Measurements from ENCODE around the gene GTSF1L. TPM values are rescaled to one million over a fixed set of nuclear protein-coding genes. Genes with fewer than 3 reads are reported as not detected.

GTSF1L gene
- total RNA-seq, 4 donors from 2014 or later, result not detected

DNA sequence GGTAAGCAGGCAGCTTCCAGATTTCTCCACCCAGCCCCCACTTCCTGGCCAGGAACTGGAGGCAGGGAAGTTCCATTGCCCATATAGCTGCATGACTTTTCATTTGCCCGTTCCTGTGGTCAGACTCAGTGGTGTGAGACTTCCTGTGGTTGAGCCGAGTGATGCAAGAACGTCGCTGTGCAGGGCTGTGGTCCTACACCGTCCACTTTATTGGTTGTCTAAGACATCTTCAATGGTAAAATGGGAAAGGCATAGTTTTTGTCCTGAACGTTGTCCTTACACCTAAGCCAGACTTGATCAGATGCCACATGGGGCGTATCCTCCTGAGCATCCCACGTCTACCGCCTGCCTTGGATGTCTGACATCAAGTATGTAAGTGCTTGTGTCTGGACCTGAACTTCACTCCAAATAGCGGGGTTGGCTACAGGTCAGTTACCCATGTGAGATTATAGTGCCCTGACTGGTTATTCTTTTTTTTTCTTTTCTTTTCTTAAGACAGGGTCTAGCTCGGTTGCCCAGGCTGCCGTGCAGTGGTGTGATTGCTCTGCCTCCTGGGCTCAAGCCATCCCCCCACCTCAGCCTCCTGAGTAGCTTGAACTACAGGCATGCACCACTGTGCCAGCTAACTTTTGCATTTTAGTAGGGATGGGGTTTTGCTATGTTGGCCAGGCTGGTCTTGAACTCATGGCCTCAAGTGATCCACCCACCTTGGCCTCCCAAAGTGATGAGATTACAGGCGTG, 25.9 kb upstream of the GTSF1L start:
- 81% methylated on average over 13 of the region's 13 CpGs for WGBS
- intact Hi-C loops (cut with DNase I), result loop anchor here (5.0 to 10.0 kb wide), 2 partner anchors 162 to 445 kb away; partner anchors contain the start of gene TOX2
- Histone ChIP-seq H3K36me3 (no peaks in the 10 kb centered on the region), H3K4me1 (peaks cover 6 to 39% (median 30%) of the 10 kb centered on the region in 4 donors), H3K27me3 (peaks cover 0 to 7% (median 0%) of the 10 kb centered on the region in 4 donors), H3K4me3 (no peak overlapping the region), H3K9me3 (no peaks in the 10 kb centered on the region), H3K27ac (replicated peaks in 1 of 4) (peak overlapping the region; percentile 80 to 84 (median 80))
- TF ChIP-seq POLR2AphosphoS5 (IDR thresholded peaks at IDR 0.05) (no peak), EP300 (IDR thresholded peaks at IDR 0.05) (no peak), POLR2A (IDR thresholded peaks at IDR 0.05; ENCODE audit: low read depth) (no peak)
- TF ChIP-seq, protein P1, sequence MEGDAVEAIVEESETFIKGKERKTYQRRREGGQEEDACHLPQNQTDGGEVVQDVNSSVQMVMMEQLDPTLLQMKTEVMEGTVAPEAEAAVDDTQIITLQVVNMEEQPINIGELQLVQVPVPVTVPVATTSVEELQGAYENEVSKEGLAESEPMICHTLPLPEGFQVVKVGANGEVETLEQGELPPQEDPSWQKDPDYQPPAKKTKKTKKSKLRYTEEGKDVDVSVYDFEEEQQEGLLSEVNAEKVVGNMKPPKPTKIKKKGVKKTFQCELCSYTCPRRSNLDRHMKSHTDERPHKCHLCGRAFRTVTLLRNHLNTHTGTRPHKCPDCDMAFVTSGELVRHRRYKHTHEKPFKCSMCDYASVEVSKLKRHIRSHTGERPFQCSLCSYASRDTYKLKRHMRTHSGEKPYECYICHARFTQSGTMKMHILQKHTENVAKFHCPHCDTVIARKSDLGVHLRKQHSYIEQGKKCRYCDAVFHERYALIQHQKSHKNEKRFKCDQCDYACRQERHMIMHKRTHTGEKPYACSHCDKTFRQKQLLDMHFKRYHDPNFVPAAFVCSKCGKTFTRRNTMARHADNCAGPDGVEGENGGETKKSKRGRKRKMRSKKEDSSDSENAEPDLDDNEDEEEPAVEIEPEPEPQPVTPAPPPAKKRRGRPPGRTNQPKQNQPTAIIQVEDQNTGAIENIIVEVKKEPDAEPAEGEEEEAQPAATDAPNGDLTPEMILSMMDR (IDR thresholded peaks at IDR 0.05), result no peak
- no peak for DNase-seq (ENCODE audit: extremely low spot score)

DNA sequence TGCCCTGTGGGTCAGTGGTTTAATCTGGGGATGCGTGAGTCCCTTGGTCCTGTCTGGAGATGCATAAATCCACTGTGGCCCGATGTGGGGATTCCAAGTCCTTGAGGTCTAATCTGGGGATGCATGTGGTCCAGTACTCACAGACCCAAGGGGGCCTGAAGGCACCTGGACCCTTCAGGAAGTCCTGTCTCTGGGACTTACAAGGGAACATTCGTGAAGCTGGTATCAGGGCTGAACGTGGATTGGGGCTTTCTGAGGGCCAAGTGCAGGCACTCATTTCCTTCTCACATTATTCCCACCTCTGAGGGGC, 25.2 kb upstream of the GTSF1L start:
- H3K27ac ChIP-seq (replicated peaks in 1 of 4), result peak overlapping the region; percentile 80 to 84 (median 80)
- intact Hi-C loops (cut with DNase I), result loop anchor here (5.0 to 10.0 kb wide), 2 partner anchors 163 to 445 kb away; partner anchors contain the start of gene TOX2
- TF ChIP-seq EP300 (IDR thresholded peaks at IDR 0.05) (no peak), POLR2AphosphoS5 (IDR thresholded peaks at IDR 0.05) (no peak), POLR2A (IDR thresholded peaks at IDR 0.05; ENCODE audit: low read depth) (no peak)
- TF ChIP-seq, protein P1 (IDR thresholded peaks at IDR 0.05), result no peak
- DNase-seq (ENCODE audit: extremely low spot score), result no peak
- H3K4me3 ChIP-seq, result no peak overlapping the region
- H3K27me3 ChIP-seq, result peaks cover 0 to 11% (median 0%) of the 10 kb centered on the region in 4 donors
- peaks cover 6 to 36% (median 30%) of the 10 kb centered on the region in 4 donors for H3K4me1 ChIP-seq
- 93% methylated on average over 2 of the region's 4 CpGs for WGBS
- H3K9me3 ChIP-seq, result no peaks in the 10 kb centered on the region
- H3K36me3 ChIP-seq, result no peaks in the 10 kb centered on the region

DNA sequence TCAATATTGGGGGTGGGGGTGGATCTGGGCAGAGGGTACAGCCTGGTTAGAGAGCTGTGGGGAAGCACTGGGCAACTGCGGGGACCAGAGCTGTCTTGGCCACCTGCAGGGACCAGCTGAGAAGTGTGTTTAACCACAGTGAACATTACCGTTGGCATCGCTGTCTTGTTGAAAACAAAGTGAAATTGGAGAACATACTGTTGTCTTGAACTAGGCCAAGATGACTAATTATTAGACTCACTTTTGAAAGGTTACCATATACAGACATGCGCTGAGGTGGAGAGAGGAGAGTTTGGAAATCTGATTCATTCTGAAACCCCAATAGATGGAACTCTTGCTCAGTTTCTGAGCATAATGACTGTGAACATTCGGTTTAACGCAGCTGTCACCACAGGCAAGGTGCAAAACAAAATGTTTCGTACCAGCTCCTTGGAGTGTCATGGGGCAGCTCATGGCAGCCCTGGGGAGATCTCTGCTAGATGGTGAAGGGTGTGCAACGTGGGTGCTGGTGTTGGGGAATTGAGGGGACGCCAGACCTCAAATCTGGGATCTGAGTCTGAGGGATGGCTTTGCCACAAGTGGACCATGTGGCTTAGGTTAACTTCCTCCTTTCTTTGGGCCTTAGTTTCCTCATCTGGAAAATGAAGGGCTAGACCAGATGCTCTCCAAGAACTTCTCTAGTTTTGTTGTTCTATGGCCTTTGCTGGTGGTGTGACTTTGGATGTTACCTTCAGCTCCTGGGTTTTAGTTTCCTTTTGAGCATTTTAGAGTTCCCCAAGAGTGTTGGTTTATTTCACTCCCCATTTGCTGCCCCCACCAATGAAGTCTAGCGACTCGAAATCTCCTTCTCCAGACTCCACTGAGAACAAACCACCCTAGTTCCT, 24.6 kb upstream of the GTSF1L start:
- peak overlapping the region; percentile 80 to 84 (median 80) for H3K27ac ChIP-seq (replicated peaks in 1 of 4)
- intact Hi-C loops (cut with DNase I), result loop anchor here (5.0 to 10.0 kb wide), 2 partner anchors 163 to 446 kb away; partner anchors contain the start of gene TOX2
- TF ChIP-seq, protein P1 (IDR thresholded peaks at IDR 0.05), result peak in 2 of 3 experiments; percentile 12 to 29
- TF ChIP-seq POLR2A (IDR thresholded peaks at IDR 0.05; ENCODE audit: low read depth), result no peak
- TF ChIP-seq EP300 (IDR thresholded peaks at IDR 0.05), result peak; percentile 85
- peak; percentile 67 to 82 for TF ChIP-seq POLR2AphosphoS5 (IDR thresholded peaks at IDR 0.05)
- no peaks in the 10 kb centered on the region for H3K36me3 ChIP-seq
- H3K27me3 ChIP-seq, result peaks cover 0 to 11% (median 0%) of the 10 kb centered on the region in 4 donors
- H3K4me3 ChIP-seq, result no peak overlapping the region
- peaks cover 6 to 34% (median 30%) of the 10 kb centered on the region in 4 donors for H3K4me1 ChIP-seq
- no peak for DNase-seq (ENCODE audit: extremely low spot score)
- no peaks in the 10 kb centered on the region for H3K9me3 ChIP-seq
- 74% methylated on average over 8 of the region's 11 CpGs for WGBS

DNA sequence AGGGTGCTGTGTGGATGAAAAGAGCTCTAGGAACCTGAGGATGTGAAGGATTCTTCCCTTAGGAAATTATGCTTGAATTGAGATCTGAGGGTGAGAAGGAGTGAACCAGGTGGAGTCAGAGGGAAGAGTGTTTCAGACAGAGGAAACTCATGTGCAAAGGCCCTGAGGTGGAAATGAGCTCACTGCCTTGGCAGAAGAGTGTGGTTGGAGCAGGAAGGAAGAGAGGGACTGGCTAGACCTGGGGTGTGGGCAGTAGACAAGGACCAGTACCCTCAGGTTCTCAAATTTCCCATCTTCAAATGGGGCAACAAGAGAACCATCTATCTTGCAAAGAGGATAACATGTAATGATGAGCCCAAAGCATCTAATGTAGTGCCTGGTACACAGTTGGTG, 24.0 kb upstream of the GTSF1L start:
- H3K27me3 ChIP-seq, result peaks cover 0 to 11% (median 0%) of the 10 kb centered on the region in 4 donors
- intact Hi-C loops (cut with DNase I), result loop anchor here (5.0 to 10.0 kb wide), 2 partner anchors 164 to 447 kb away; partner anchors contain the start of gene TOX2
- peaks cover 6 to 34% (median 30%) of the 10 kb centered on the region in 4 donors for H3K4me1 ChIP-seq
- TF ChIP-seq POLR2A (IDR thresholded peaks at IDR 0.05; ENCODE audit: low read depth) (no peak), EP300 (IDR thresholded peaks at IDR 0.05) (no peak), POLR2AphosphoS5 (IDR thresholded peaks at IDR 0.05) (no peak)
- TF ChIP-seq, protein P1 (IDR thresholded peaks at IDR 0.05), result no peak
- no peak for DNase-seq (ENCODE audit: extremely low spot score)
- H3K4me3 ChIP-seq, result no peak overlapping the region
- peak overlapping the region; percentile 79 to 84 (median 80) for H3K27ac ChIP-seq (replicated peaks in 1 of 4)
- no peaks in the 10 kb centered on the region for H3K36me3 ChIP-seq
- no peaks in the 10 kb centered on the region for H3K9me3 ChIP-seq
